ENCODE data around the gene OPA3. TPM values are rescaled to one million over a fixed set of nuclear protein-coding genes. Genes with fewer than 3 reads are reported as not detected.

Gene OPA3
- total RNA-seq, 2 donors from 2014 or later: 12.9 to 15.4 TPM

DNA sequence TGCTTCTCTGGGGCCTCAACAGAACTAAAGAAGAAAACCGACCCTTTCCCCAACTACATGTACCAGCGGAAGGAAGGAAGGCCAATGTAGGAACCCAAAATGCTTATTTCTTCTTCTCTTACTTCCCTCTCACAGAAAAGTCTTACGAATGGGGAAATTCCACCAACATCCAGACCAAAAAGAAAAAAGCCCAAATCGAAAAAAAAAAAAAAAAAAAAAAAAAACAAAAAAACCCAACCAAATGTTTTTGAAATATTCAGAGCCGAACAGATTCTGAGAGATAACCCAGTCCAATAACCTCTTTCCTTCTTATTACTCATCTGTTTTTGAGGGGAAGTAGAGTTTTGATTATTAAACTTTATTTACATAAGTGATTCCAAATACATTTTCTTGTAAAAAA is 82.5 kb downstream of the OPA3 start:
- H3K9ac ChIP-seq (ENCODE audit: extremely low read depth, low read length, poor library complexity, severe bottlenecking): no peak overlapping the region
- no peaks in the 10 kb centered on the region for H3K9me3 ChIP-seq (ENCODE audit: control insufficient read depth, low read length)
- Mint-ChIP-seq H3K4me3 (no peak overlapping the region), H3K36me3 (ENCODE audit: low read depth) (peaks cover 3% of the 10 kb centered on the region), H3K27me3 (ENCODE audit: insufficient read depth) (peaks cover 48% of the 10 kb centered on the region), H3K4me1 (peaks cover 17% of the 10 kb centered on the region), H3K27ac (no peak overlapping the region), H3K9me3 (no peaks in the 10 kb centered on the region)
- 87% methylated on average over 4 of the region's 5 CpGs; no CpG with 5 or more reads in 1 of the 2 experiments for WGBS, 2 experiments (ENCODE audit: insufficient coverage in 1 of 2, insufficient read length in 1 of 2)
- peaks cover 28% of the 10 kb centered on the region for H3K27me3 ChIP-seq (ENCODE audit: control insufficient read depth, insufficient read depth, low read length, poor library complexity, severe bottlenecking)
- no peak for TF ChIP-seq CTCF (conservative IDR thresholded peaks at IDR 0.05)
- no peaks in the 10 kb centered on the region for H3K36me3 ChIP-seq (ENCODE audit: control insufficient read depth, insufficient read depth, low read length)
- H3K27ac ChIP-seq (ENCODE audit: low read depth, low read length): no peak overlapping the region
- no peak for DNase-seq
- H3K4me1 ChIP-seq (ENCODE audit: control insufficient read depth, insufficient read depth, low read length): no peaks in the 10 kb centered on the region
- H3K4me3 ChIP-seq (ENCODE audit: low read length): no peak overlapping the region

DNA sequence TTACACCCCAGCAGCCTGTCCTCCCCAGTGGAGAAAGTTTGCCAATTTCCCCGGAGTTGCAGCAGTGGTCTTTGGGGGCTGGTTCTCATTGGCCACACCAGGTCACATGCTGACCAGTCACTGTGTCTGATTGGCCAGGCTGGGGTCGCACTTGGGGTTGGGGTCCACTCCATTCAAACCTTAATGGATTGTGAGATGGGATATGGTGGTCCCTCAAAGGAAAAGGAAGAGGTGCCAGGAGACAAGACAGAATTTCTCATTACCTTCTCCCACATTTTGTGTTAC is 82.9 kb downstream of the OPA3 start:
- 64 to 65% methylated on average over 1 to 2 of the region's 2 CpGs for WGBS, 2 experiments (ENCODE audit: insufficient coverage in 1 of 2, insufficient read length in 1 of 2)
- H3K27me3 Mint-ChIP-seq (ENCODE audit: insufficient read depth): peaks cover 50% of the 10 kb centered on the region

DNA sequence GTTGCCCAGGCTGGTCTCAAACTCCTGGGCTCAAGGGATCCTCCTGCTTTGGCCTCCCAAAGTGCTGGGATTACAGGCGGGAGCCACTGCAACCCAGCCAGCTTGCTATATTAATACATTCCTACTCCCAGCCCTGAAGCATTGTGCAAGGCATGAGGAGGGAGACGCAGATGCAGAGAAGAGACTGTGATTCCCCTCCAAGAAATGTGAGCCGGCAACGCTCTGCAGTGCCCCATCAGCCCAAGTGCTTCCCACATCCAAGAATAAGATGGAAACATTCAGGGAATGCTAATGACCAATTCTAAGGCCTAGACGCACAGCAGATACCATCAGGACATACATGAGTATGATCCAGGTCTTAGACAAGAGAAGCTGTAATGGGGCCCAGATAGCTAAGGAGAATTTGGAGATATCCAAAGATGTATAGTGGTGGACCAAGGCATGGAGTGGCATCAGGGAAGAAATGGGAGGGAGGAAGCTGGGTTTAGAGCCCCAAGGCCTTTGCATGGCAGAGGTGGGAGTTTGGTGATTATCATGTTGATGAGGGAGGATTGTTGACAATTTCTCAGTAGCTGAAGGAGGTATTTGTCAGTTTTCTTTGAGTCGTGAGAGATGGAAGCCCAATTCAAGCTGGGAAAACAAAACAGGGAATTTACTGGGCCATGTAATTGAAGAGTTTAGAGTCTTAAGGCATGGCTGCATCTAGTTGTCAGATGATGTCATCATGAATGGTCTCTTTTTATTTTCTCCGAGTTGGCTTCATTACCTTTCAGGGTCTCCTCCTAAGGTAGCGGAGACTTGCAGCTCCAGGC is 83.5 kb downstream of the OPA3 start:
- no peak for TF ChIP-seq CTCF (conservative IDR thresholded peaks at IDR 0.05)
- no peak overlapping the region for H3K4me3 Mint-ChIP-seq
- no peaks in the 10 kb centered on the region for H3K9me3 ChIP-seq (ENCODE audit: control insufficient read depth, low read length)
- H3K27ac ChIP-seq (ENCODE audit: low read depth, low read length): no peak overlapping the region
- peaks cover 3% of the 10 kb centered on the region for H3K36me3 Mint-ChIP-seq (ENCODE audit: low read depth)
- no peak overlapping the region for H3K27ac Mint-ChIP-seq
- peaks cover 28% of the 10 kb centered on the region for H3K27me3 ChIP-seq (ENCODE audit: control insufficient read depth, insufficient read depth, low read length, poor library complexity, severe bottlenecking)
- no peaks in the 10 kb centered on the region for H3K4me1 ChIP-seq (ENCODE audit: control insufficient read depth, insufficient read depth, low read length)
- DNase-seq: peak; percentile 68
- no peak overlapping the region for H3K9ac ChIP-seq (ENCODE audit: extremely low read depth, low read length, poor library complexity, severe bottlenecking)
- no peaks in the 10 kb centered on the region for H3K9me3 Mint-ChIP-seq
- peaks cover 16% of the 10 kb centered on the region for H3K4me1 Mint-ChIP-seq
- no peaks in the 10 kb centered on the region for H3K36me3 ChIP-seq (ENCODE audit: control insufficient read depth, insufficient read depth, low read length)
- 65 to 70% methylated on average over 7 to 8 of the region's 8 CpGs for WGBS, 2 experiments (ENCODE audit: insufficient coverage in 1 of 2, insufficient read length in 1 of 2)
- H3K4me3 ChIP-seq (ENCODE audit: low read length): no peak overlapping the region
- H3K27me3 Mint-ChIP-seq (ENCODE audit: insufficient read depth): peaks cover 50% of the 10 kb centered on the region

More for the DNA sequence above, 82.9 kb downstream of the OPA3 start:
- peak; percentile 74 for DNase-seq
- Mint-ChIP-seq H3K9me3 (no peaks in the 10 kb centered on the region), H3K4me1 (peaks cover 18% of the 10 kb centered on the region), H3K36me3 (ENCODE audit: low read depth) (peaks cover 3% of the 10 kb centered on the region), H3K27ac (no peak overlapping the region), H3K4me3 (no peak overlapping the region)
- H3K9ac ChIP-seq (ENCODE audit: extremely low read depth, low read length, poor library complexity, severe bottlenecking): no peak overlapping the region
- H3K27me3 ChIP-seq (ENCODE audit: control insufficient read depth, insufficient read depth, low read length, poor library complexity, severe bottlenecking): peaks cover 28% of the 10 kb centered on the region
- no peak overlapping the region for H3K27ac ChIP-seq (ENCODE audit: low read depth, low read length)
- no peaks in the 10 kb centered on the region for H3K4me1 ChIP-seq (ENCODE audit: control insufficient read depth, insufficient read depth, low read length)
- no peaks in the 10 kb centered on the region for H3K9me3 ChIP-seq (ENCODE audit: control insufficient read depth, low read length)
- no peak overlapping the region for H3K4me3 ChIP-seq (ENCODE audit: low read length)
- no peaks in the 10 kb centered on the region for H3K36me3 ChIP-seq (ENCODE audit: control insufficient read depth, insufficient read depth, low read length)
- no peak for TF ChIP-seq CTCF (conservative IDR thresholded peaks at IDR 0.05)

All from endodermal cell (in vitro differentiated cells).